GM21381 (cell line): ENCODE data around the gene MYH6.
"Not testable (repeated sequence)": the region's sequence is repeated elsewhere in the genome, so short reads cannot be mapped to it uniquely, and the experiment has no call there.

Experiments
- ATAC-seq: cut with Tn5 transposase; IDR thresholded peaks from one replicate; pipeline ENCODE4 v1.9.1; 2021; ENCODE audit warnings: mild to moderate bottlenecking, moderate library complexity; ENCODE audit not compliant: unreplicated experiment

Gene MYH6

DNA sequence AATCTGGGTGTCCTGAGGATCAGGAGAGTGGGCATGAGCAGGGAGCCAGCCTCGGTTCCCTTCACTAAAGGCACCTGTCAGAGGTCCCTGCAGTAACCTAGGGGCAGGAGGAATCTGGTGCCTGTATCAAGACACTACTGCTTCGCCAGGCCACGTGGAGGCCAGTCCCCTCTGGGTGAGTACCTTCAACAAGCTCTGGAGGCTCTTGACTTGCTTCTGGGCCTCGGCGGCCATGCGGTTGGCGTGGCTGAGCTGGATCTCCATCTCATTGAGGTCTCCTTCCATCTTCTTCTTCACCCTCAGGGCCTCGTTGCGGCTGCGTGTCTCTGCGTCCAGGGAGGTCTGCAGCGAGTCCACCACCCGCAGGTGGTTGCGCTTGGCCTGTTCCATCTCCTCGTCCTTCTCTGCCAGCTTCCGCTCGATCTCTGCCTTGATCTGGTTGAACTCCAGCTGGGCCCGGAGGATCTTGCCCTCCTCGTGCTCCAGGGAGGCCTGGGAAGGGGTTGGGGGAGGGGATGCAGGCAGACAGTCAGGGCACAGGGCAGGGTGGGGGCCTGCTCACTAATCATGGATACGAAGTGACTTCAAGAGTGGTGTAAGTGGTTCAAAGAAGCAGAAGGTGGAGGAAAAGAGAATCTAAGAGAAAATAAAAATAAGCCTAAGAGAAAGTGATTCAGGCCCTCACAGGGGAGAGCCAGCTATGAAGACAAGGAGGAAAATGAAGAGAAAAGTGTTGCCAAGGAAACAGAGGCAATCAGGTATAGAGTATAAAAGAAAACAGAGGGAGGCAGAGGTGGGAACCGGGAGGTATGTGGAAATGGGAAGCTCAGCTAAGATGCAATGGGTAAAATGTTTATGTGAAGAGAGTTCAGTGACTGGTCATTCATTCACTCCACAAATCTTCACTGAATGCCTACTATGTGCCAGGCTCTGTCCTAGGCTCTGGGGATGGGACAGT, 8.0 kb upstream of the MYH6 start:
- no peak for ATAC-seq

GRCh38 chr14:23414906-23415820, 7.1 kb upstream of the MYH6 start:
- ATAC-seq = no peak

- ATAC-seq = no peak
These were observed 6.2 kb upstream of the MYH6 start for GRCh38 chr14:23414254-23414653.

GRCh38 chr14:23413681-23414080, 5.6 kb upstream of the MYH6 start:
- ATAC-seq = no peak

DNA sequence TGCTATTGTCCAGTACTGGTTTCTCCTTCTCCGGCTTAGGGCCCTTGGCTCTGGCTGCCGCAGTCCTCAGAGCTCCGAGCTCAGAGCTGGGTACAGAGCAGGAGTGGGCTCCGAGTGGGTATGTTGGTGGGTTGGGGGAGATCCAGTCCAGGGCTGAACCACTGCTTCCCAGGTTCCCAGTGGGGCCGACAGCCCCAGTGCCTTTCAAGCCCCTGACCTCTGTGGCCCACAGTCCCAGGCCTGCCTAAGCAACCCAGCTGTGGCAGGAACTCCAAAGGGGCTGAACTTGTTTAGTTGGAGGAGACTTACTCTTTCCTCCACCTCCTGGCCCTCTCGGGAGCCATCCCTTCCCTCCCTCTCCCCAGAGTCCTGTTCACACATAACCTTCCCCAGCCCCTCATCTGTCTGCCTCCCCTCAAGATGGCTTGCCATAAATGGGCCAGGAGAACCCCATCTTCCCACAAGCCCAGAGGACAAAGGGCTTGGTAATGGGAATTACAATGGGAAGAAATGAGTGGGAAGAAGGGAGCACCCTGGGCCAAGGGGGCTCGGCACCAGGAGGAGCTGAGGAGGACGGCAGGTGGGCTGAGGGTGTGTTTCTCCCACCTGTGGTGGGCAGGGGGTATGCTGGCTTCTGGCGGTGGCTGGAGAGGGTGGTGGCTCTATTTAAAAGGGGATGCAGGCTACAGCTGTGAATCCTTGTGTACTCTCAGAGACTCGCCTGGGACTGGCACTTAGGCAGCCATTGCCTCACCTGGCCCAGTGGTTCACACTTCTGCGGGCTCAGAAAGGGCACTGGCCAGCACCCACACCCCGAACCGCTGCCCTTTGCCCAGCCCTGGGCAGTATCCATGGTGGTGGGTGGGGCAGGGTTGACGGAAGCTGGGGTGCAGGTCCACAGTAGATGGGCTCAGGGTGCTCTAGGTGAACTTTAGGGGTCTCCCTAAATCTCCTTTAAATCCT, 3.8 kb upstream of the MYH6 start:
- ATAC-seq = no peak

DNA sequence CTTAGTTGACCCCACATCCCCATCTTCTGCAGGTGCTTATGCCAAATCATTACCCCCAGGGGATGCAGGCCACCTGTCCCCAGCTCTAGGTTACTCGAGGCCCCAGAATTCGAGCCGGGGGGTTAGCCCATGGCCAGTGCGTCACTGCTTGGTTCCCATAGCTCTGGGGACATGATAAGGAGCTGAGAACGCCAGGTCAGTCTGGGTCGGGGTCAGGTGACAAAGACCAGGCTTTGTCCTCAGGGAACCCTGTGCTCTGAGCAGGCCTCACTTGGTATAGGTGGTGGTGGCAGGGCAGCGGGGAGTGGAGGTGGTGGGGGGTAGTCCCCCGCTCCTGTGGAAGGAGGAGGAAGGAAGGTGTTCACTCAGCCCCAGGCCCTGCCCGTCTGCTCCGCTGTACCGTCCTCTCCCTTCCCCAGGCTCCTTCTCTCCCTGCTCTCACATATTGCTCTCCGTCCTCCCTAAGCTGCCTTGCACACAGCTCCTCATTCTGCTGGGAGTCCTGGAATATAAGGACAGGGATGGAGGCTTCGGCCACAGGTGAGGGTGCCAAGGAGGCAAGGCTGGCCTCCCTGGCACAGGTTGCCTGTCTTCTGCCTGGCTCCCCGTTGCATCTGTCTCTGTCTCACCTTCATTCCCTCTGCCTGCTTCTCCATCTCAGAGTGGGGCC, 2.0 kb upstream of the MYH6 start:
- no peak for ATAC-seq

DNA sequence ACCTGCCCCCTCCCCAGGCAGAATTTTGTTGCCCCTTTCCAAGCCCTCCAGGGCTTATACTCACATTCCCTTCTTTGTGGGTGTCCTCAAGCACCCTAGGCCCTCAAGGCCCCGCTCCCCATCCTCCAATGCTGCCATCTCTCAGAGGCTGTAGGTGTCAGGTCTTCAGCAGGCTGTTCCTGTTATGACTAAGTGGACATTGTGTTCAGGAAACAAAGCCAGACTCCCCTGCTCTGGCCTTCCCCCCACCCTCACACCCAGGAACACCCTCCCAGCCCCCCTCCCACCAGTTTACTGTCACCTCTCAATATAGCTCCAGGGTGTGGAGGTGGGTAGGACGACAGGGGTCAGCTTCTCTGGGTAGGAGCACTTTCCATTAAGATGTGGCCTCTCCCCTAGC, 1.4 kb upstream of the MYH6 start:
- ATAC-seq = no peak

DNA sequence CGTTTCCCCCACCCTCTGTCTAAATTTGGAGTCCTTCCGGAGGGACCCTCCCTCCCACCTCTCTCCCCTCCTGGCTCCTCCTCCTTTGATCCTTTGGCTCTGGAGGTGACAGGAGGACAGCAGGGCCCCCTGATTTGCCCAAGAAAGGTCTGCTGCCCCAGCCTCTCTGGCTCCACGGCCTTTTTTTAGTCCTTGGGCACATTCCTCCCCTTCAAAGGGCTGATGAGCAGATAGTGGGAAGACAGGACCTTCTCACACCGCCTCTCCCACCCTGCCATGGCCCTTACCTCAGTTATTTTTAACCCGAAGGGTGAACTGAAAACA, 196 bp upstream of the MYH6 start:
- no peak for ATAC-seq

DNA sequence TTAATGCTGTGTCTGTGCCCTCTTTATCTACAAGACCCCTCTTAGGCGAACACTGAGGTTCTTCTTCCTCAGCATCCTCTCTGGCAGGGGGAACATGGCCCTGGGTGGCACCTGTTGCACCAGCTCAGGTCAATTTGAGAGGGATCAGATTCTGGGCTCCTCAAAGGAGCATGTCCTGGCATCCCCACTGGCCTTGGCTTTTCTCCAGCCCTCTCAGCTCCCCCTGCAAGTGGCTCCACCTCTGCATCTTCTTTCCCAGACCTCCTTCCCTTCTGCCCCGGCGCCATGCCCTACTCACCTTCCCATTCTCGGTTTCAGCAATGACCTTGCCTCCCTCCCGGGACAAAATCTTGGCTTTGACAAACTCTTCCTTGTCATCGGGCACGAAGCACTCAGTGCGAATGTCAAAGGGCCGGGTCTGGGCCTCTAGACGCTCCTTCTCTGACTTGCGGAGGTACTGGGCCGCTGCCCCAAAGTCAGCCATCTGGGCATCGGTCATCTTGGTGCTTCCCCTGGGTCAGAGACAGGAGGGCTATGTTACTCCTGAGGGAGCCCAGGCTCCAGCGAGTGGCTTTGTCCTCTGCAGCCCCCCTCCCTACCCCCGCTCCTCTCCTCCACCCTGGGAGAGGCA, 1.2 kb downstream of the MYH6 start:
- ATAC-seq = no peak

DNA sequence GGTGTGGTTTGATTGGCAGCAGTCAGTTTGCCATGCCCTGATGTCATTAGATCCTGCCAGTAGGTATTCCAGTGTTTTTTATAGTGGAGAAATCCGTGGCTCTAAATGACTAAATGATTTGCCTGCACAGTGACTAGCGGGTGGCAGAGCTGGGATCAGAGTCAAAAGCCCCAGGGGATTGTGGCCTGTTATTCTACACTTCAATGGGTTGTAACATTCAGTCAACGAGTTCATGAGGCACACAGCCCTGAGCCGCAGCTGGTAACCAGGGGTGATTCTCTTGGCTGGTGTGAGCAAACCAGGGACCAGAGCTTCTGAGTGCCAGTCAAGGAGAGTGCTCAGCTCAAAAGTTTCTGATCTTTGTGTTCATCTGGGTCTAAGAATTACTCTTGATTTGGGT, 1.8 kb downstream of the MYH6 start:
- ATAC-seq = no peak

- ATAC-seq = no peak
These were observed 2.5 kb downstream of the MYH6 start for GRCh38 chr14:23405516-23406025.

GRCh38 chr14:23405096-23405495, 3.0 kb downstream of the MYH6 start:
- ATAC-seq = no peak

DNA sequence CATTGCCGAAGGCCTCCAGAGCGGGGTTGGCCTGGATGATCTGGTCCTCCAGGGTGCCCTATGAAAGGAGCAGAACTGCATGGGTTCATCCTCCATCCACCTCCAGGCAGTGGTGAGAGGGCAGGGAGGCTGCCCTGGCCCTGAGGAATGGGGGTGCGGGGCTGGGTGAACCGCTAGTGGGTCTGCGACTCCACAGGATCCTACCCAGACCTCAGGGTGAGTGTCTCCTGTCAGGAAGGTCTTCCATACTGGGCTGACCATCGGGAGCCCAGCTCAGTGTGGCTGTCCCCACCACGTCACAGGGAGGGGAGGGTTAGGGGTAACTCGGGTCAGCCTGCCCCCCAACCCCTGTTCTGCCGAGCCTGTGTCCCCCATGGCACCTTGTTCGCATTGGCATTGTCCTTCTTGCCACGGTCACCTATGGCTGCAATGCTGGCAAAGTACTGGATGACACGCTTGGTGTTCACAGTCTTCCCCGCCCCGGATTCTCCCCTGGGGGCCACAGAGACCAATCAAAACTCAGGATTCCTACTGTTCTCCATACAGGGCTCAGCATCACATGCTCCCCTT, 3.7 kb downstream of the MYH6 start:
- no peak for ATAC-seq

DNA sequence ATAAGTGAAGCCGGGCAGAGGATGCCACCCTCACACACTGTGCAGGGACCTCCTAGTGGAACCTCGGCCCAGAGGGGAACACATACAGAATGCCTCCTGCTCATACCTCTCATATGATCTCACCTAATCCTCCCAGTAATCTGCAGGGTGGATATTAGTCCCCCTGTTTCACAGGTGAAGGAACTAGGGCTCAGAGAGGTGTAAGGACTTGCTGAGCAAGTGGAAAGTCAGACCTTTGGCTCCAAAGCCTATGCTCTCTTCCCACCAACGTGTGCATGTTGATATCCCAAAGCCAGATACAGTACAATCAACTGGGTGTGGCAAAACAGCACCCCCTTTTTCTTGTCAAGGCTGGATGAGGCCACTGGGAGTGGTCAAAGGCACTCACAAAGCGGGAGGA, 4.2 kb downstream of the MYH6 start:
- ATAC-seq = no peak

- ATAC-seq = no peak
These were observed 5.0 kb downstream of the MYH6 start for GRCh38 chr14:23403139-23403438.

DNA sequence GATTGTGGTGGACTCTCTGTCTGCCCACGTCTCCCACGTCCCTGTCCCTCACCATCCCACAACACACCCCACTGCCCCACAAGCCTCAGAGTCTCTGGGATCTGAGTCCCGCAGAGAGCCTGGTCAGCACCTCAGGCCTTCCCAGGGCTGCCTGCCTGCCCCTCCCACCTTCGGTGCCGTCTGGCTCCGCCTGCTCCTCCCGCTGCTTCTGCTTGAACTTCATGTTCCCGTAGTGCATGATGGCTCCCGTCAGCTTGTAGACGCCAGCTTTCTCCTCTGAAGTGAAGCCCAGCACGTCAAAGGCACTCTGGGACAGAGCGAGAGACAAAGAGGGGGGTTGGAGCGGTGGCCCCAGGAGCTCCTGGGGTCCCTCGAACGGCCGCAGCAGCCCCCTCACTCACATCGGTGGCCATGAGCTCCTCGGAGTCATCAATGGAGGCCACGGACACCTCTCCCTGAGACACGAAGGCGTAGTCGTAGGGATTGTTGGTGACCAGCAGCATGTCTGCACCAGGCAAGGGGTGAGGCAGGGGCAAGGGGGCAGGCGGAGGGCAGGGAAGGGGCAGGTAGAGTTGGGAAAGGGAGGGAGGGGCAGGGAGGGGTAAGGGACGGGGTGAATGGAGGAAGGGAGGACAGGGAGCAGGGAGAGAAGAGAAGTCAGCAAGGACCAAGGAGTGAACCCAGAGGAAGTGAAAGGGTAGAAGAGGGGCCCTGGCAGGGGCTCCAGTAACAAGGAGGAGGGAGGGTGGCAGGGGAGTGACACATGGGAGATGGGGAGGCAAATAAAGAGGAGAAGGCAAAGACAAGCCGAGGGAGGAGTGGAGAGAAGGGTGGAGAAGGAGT, 5.6 kb downstream of the MYH6 start:
- ATAC-seq = no peak

DNA sequence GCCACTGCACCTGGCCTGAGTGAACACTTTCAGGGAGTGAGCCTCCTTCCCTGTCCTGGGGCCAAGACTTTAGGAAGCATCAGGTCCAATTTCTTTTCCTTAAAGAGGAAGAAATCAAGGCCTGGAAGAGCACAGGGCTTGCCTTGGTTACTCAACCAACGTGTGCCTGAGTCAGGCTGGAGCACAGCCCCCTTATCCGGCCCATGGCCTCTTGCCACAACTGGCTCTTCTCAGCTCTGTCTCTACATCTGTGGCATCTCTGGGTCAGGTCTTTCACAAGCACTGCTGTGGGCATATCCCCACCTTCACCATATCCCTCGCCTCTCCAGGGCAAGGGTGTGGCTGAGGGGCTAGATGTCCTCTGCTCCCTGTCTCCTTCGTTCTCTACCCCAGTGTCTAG, 6.8 kb downstream of the MYH6 start:
- no peak for ATAC-seq

DNA sequence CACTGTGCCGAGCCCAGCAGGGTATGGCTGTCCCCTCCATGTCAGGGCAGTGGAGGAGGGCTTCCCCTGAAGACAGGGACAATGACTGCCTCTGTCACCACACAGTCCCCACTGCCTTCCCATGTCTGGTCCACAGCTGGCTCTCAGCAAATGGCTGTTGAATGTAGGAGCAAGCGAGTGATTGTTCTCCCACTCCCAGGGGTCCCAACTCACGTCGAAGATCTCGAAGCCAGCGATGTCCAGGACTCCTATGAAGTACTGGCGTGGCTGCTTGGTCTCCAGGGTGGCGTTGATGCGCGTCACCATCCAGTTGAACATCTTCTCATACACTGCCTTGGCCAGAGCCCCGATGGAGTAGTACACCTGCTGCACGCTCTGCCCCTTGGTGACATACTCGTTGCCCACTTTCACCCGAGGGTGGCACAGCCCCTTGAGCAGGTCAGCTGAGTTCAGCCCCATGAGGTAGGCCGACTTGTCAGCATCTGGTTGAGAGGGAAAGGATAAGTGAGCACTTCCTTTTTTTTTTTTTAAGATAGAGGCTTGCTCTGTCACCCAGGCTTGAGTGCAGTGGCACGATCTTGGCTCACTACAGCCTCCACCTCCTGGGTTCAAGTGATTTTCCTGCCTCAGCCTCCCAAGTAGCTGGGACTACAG, 7.5 kb downstream of the MYH6 start:
- not testable (repeated sequence) for ATAC-seq
